H1 (cell line): ENCODE results near the gene TAOK2.

Source experiments
- CREB1 ChIP-seq: IDR thresholded peaks from 2 replicates; pipeline ENCODE4 v1.6.1; 2012; ENCODE audit warnings: inconsistent platforms
- EP300 ChIP-seq, 2 experiments: IDR thresholded peaks; 1 replicate in 1 of 2; 2 replicates in 1 of 2; pipeline ENCODE4 v1.6.1; 2011 to 2012; ENCODE audit warnings: low read depth in 2 of 2, low read length in 2 of 2, mild to moderate bottlenecking in 2 of 2, borderline replicate concordance in 1 of 2, inconsistent platforms in 1 of 2, moderate library complexity in 1 of 2
- EZH2 ChIP-seq: fragments of 200-600 bp; sonication (generic); IDR thresholded peaks from 2 replicates; pipeline ENCODE4 v1.7.1; 2012; ENCODE audit warnings: low read depth, mild to moderate bottlenecking, moderate library complexity, low read length, inconsistent platforms; ENCODE audit not compliant: severe bottlenecking
- POLR2A ChIP-seq, 2 experiments: IDR thresholded peaks; 1 replicate in 1 of 2; 2 replicates in 1 of 2; pipeline ENCODE4 v1.6.1; 2011; ENCODE audit warnings: low read depth in 2 of 2, low read length in 2 of 2, mild to moderate bottlenecking in 2 of 2; ENCODE audit errors: control extremely low read depth in 1 of 2
- POLR2AphosphoS5 ChIP-seq: IDR thresholded peaks from 2 replicates; pipeline ENCODE4 v1.6.1; 2011; ENCODE audit warnings: low read depth, low read length
- RAD21 ChIP-seq, 2 experiments: IDR thresholded peaks in 1 of 2; conservative IDR thresholded peaks in 1 of 2; 2 replicates each; pipeline ENCODE4 v1.6.1; 2011; ENCODE audit warnings: low read depth in 2 of 2, low read length in 2 of 2, improper control_type of control experiment in 1 of 2, inconsistent platforms in 1 of 2, mild to moderate bottlenecking in 1 of 2, moderate library complexity in 1 of 2
- SP1 ChIP-seq: IDR thresholded peaks from 2 replicates; pipeline ENCODE4 v1.6.1; 2011; ENCODE audit warnings: low read depth, low read length
- TF ChIP-seq, protein P1 (sequence below), 3 experiments: IDR thresholded peaks; 1 replicate in 2 of 3; 2 replicates in 1 of 3; pipeline versions ENCODE4 v1.5.1 to v1.6.1; 2011; ENCODE audit warnings: low read length in 3 of 3, mild to moderate bottlenecking in 3 of 3, inconsistent platforms in 2 of 3, low read depth in 1 of 3, moderate library complexity in 1 of 3; ENCODE audit not compliant: insufficient read depth in 1 of 3; ENCODE audit errors: control extremely low read depth in 1 of 3

DNA sequence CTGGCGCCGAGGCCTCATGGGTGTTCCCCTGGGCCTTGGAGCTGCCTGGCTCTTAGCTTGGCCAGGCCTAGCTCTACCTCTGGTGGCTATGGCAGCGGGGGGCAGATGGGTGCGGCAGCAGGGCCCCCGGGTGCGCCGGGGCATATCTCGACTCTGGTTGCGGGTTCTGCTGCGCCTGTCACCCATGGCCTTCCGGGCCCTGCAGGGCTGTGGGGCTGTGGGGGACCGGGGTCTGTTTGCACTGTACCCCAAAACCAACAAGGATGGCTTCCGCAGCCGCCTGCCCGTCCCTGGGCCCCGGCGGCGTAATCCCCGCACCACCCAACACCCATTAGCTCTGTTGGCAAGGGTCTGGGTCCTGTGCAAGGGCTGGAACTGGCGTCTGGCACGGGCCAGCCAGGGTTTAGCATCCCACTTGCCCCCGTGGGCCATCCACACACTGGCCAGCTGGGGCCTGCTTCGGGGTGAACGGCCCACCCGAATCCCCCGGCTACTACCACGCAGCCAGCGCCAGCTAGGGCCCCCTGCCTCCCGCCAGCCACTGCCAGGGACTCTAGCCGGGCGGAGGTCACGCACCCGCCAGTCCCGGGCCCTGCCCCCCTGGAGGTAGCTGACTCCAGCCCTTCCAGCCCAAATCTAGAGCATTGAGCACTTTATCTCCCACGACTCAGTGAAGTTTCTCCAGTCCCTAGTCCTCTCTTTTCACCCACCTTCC is 13.9 kb downstream of the TAOK2 start:
- TF ChIP-seq RAD21 (IDR thresholded peaks at IDR 0.05 in 1 of 2, conservative IDR thresholded peaks at IDR 0.05 in 1 of 2; ENCODE audit: low read depth in 2 of 2, low read length in 2 of 2) (no peak), EZH2 (no peak), SP1 (no peak), CREB1 (no peak), POLR2A (IDR thresholded peaks at IDR 0.05; ENCODE audit: control extremely low read depth in 1 of 2, low read depth in 2 of 2, low read length in 2 of 2) (no peak), POLR2AphosphoS5 (no peak), EP300 (IDR thresholded peaks at IDR 0.05; ENCODE audit: borderline replicate concordance in 1 of 2, low read depth in 2 of 2, low read length in 2 of 2) (no peak)
- TF ChIP-seq, protein P1, sequence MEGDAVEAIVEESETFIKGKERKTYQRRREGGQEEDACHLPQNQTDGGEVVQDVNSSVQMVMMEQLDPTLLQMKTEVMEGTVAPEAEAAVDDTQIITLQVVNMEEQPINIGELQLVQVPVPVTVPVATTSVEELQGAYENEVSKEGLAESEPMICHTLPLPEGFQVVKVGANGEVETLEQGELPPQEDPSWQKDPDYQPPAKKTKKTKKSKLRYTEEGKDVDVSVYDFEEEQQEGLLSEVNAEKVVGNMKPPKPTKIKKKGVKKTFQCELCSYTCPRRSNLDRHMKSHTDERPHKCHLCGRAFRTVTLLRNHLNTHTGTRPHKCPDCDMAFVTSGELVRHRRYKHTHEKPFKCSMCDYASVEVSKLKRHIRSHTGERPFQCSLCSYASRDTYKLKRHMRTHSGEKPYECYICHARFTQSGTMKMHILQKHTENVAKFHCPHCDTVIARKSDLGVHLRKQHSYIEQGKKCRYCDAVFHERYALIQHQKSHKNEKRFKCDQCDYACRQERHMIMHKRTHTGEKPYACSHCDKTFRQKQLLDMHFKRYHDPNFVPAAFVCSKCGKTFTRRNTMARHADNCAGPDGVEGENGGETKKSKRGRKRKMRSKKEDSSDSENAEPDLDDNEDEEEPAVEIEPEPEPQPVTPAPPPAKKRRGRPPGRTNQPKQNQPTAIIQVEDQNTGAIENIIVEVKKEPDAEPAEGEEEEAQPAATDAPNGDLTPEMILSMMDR (IDR thresholded peaks at IDR 0.05; ENCODE audit: control extremely low read depth in 1 of 3, insufficient read depth in 1 of 3, low read depth in 1 of 3, low read length in 3 of 3): no peak
